Fibroblast of lung (primary cell): ENCODE data around the gene GHR. TPM values are rescaled to one million over a fixed set of nuclear protein-coding genes. Genes with fewer than 3 reads are reported as not detected.

Experiments
- DNase-seq, 2 donors: peaks; one replicate each; pipeline versions ENCODE4 v3.0.0 to v3.0.0-alpha.2; 2010; ENCODE audit warnings: low read depth in 2 of 2
- H2AFZ ChIP-seq: 2 replicates; pipeline ENCODE4 v1.5.1; 2012; ENCODE audit warnings: low read length, control low read depth, inconsistent platforms
- H3K27ac ChIP-seq: 2 replicates; pipeline ENCODE4 v1.5.1; 2011; ENCODE audit warnings: low read length, control low read depth; ENCODE audit not compliant: insufficient read depth
- H3K27me3 ChIP-seq: 2 replicates; pipeline ENCODE4 v1.5.1; 2011; ENCODE audit warnings: mild to moderate bottlenecking, low read length; ENCODE audit not compliant: control insufficient read depth, insufficient read depth
- H3K36me3 ChIP-seq: 2 replicates; pipeline ENCODE4 v1.5.1; 2011; ENCODE audit warnings: low read length; ENCODE audit not compliant: control insufficient read depth, insufficient read depth
- H3K4me1 ChIP-seq: 2 replicates; pipeline ENCODE4 v1.5.1; 2011; ENCODE audit warnings: low read length; ENCODE audit not compliant: control insufficient read depth, insufficient read depth; ENCODE audit errors: extremely low read depth
- H3K4me2 ChIP-seq: 2 replicates; pipeline ENCODE4 v1.5.1; 2011; ENCODE audit warnings: low read length, control low read depth; ENCODE audit not compliant: insufficient read depth; ENCODE audit errors: extremely low read depth
- H3K4me3 ChIP-seq, 4 experiments: fragments of 200-600 bp in 1 of 4; sonication (generic) in 1 of 4; replicated peaks in 1 of 4; 2 replicates each; pipeline ENCODE4 v1.5.1; 2011 to 2016; ENCODE audit warnings: low read length in 4 of 4, low read depth in 3 of 4, mild to moderate bottlenecking in 3 of 4, control low read depth in 2 of 4, inconsistent platforms in 1 of 4, mixed read lengths in 1 of 4; ENCODE audit not compliant: insufficient read depth in 1 of 4; ENCODE audit errors: control extremely low read depth in 1 of 4
- H3K79me2 ChIP-seq: 2 replicates; pipeline ENCODE4 v1.5.1; 2012; ENCODE audit warnings: mild to moderate bottlenecking, low read length, inconsistent platforms; ENCODE audit not compliant: control insufficient read depth, insufficient read depth
- H3K9ac ChIP-seq: 2 replicates; pipeline ENCODE4 v1.5.1; 2011; ENCODE audit warnings: mild to moderate bottlenecking, low read length, control low read depth; ENCODE audit not compliant: insufficient read depth
- H3K9me3 ChIP-seq: 2 replicates; pipeline ENCODE4 v1.5.1; 2012; ENCODE audit warnings: low read depth, low read length; ENCODE audit not compliant: control insufficient read depth, insufficient read depth
- H4K20me1 ChIP-seq: 2 replicates; pipeline ENCODE4 v1.5.1; 2011; ENCODE audit warnings: low read length; ENCODE audit not compliant: control insufficient read depth, insufficient read depth; ENCODE audit errors: extremely low read depth
- EZH2 ChIP-seq: IDR thresholded peaks from 2 replicates; pipeline ENCODE4 v1.5.1; 2012; ENCODE audit warnings: low read length, control low read depth, mild to moderate bottlenecking; ENCODE audit errors: missing control alignments
- polyA plus RNA-seq, 2 donors: library from polyadenylated mRNA; depleted of rRNA in 1 of 2; stranded (reverse) in 1 of 2; unstranded in 1 of 2; fragments of >200 nt; gene quantifications; 2 replicates each; pipeline ENCODE4 v1.2.1, GENCODE V29; 2011 to 2012; ENCODE audit warnings: missing spikeins in 1 of 2
- total RNA-seq: library from RNA; depleted of rRNA; stranded (reverse); fragments of >200 nt; gene quantifications from 2 replicates; pipeline ENCODE4 v1.2.1, GENCODE V29; 2014
- TF ChIP-seq, protein P1 (sequence below), 2 donors: IDR thresholded peaks in 1 of 2; conservative IDR thresholded peaks in 1 of 2; 1 replicate in 1 of 2; 2 replicates in 1 of 2; pipeline ENCODE4 v1.5.1; 2011 to 2012; ENCODE audit warnings: low read length in 2 of 2, control low read depth in 1 of 2, inconsistent platforms in 1 of 2, low read depth in 1 of 2, mild to moderate bottlenecking in 1 of 2

GHR gene
- total and polyA plus RNA-seq, 2 donors (not counting 1 experiment from before 2014, with no cell fraction given): 2.3 to 2.4 TPM

DNA sequence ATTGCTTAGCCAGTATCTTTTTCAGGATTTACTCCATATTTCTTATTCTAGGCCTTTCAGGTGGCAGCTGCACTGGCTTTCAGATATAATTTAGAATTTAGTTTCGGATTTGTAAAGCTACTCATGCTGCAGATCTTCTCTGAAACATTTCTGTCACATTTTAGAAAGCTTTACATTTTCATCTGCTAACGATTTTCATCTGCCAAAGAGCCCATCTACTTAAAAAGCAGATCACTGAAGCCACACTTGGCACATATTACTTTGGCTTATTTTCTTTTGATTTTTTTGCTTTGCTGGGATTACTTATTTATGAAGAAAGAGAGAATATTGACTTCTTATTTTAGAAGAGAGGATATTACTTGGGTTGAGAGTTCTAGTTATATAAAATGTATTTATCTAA is 98.2 kb downstream of the GHR start:
- Histone ChIP-seq H3K4me1 (no peaks in the 10 kb centered on the region), H4K20me1 (no peaks in the 10 kb centered on the region), H3K27ac (no peak overlapping the region), H3K79me2 (no peaks in the 10 kb centered on the region), H3K9ac (no peak overlapping the region), H3K27me3 (no peaks in the 10 kb centered on the region), H3K9me3 (no peaks in the 10 kb centered on the region), H3K4me2 (no peak overlapping the region), H3K36me3 (no peaks in the 10 kb centered on the region), H2AFZ (no peak overlapping the region), H3K4me3 (no peak overlapping the region)
- DNase-seq: no peak
- no peak for TF ChIP-seq EZH2
- TF ChIP-seq, protein P1, sequence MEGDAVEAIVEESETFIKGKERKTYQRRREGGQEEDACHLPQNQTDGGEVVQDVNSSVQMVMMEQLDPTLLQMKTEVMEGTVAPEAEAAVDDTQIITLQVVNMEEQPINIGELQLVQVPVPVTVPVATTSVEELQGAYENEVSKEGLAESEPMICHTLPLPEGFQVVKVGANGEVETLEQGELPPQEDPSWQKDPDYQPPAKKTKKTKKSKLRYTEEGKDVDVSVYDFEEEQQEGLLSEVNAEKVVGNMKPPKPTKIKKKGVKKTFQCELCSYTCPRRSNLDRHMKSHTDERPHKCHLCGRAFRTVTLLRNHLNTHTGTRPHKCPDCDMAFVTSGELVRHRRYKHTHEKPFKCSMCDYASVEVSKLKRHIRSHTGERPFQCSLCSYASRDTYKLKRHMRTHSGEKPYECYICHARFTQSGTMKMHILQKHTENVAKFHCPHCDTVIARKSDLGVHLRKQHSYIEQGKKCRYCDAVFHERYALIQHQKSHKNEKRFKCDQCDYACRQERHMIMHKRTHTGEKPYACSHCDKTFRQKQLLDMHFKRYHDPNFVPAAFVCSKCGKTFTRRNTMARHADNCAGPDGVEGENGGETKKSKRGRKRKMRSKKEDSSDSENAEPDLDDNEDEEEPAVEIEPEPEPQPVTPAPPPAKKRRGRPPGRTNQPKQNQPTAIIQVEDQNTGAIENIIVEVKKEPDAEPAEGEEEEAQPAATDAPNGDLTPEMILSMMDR (conservative IDR thresholded peaks at IDR 0.05 in 1 of 2, IDR thresholded peaks at IDR 0.05 in 1 of 2; ENCODE audit: low read depth in 1 of 2, low read length in 2 of 2): no peak

DNA sequence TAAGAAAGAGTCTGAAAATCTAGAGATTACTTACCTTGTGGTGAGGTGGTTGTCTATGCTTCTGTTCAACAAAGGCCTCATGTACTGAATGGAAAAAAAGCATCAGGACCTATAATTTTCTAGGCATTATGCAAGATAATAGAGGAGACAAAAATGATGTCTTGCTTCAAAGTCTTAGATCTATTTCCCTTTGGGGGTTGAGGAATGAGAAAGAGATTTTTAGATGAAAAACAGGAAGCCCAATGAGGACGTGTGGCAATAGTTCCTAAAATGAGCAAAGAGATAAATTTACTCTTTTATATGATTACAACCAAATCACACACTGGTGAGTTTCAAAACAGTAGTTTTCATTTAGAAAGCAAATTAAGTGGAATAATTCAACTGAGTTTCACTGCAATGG is 99.5 kb downstream of the GHR start:
- DNase-seq: no peak
- H3K27me3 ChIP-seq: no peaks in the 10 kb centered on the region
- no peak overlapping the region for H3K27ac ChIP-seq
- H3K9me3 ChIP-seq: no peaks in the 10 kb centered on the region
- no peaks in the 10 kb centered on the region for H3K4me1 ChIP-seq
- no peak overlapping the region for H2AFZ ChIP-seq
- H3K79me2 ChIP-seq: no peaks in the 10 kb centered on the region
- H3K4me3 ChIP-seq: no peak overlapping the region
- no peaks in the 10 kb centered on the region for H3K36me3 ChIP-seq
- TF ChIP-seq, protein P1 (conservative IDR thresholded peaks at IDR 0.05 in 1 of 2, IDR thresholded peaks at IDR 0.05 in 1 of 2; ENCODE audit: low read depth in 1 of 2, low read length in 2 of 2): no peak
- no peak for TF ChIP-seq EZH2
- H3K9ac ChIP-seq: no peak overlapping the region
- H3K4me2 ChIP-seq: no peak overlapping the region
- H4K20me1 ChIP-seq: no peaks in the 10 kb centered on the region

DNA sequence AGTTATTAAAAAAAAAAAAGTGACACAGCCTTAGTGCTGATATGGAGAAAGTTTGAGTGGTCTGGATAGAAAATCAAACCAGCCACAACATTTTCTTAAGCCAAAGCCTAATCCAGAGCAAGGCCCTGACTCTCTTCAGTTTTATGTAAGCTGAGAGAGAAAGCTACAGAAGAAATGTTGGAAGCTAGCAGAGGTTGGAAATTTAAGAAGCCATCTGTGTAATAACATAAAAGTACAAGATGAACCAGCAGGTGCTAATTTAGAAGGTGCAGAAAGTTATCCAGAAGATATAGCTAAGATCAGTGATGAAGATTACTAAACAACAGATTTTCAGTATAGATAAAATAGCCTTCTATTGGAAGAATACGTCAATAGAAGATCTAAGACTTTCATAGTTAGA is 102.9 kb downstream of the GHR start:
- no peaks in the 10 kb centered on the region for H4K20me1 ChIP-seq
- no peak overlapping the region for H3K4me3 ChIP-seq
- TF ChIP-seq, protein P1 (conservative IDR thresholded peaks at IDR 0.05 in 1 of 2, IDR thresholded peaks at IDR 0.05 in 1 of 2; ENCODE audit: low read depth in 1 of 2, low read length in 2 of 2): no peak
- TF ChIP-seq EZH2: no peak
- no peaks in the 10 kb centered on the region for H3K36me3 ChIP-seq
- no peak overlapping the region for H3K9ac ChIP-seq
- H3K27me3 ChIP-seq: no peaks in the 10 kb centered on the region
- H2AFZ ChIP-seq: no peak overlapping the region
- H3K4me2 ChIP-seq: no peak overlapping the region
- no peak overlapping the region for H3K27ac ChIP-seq
- H3K4me1 ChIP-seq: no peaks in the 10 kb centered on the region
- H3K9me3 ChIP-seq: no peaks in the 10 kb centered on the region
- no peaks in the 10 kb centered on the region for H3K79me2 ChIP-seq
- no peak for DNase-seq
